ENCODE measurements around the gene SPHK2. TPM values are rescaled to one million over a fixed set of nuclear protein-coding genes. Genes with fewer than 3 reads are reported as not detected.

SPHK2 gene
- total RNA-seq, 1 experiment from 2014 or later, result 19.9 TPM

- ChIA-PET CTCF (no interaction called here), RAD21 (ENCODE audit: low non-redundant PET in 1 of 2, low total read pairs in 2 of 2, uncharacterized antibody in 2 of 2, unreplicated experiment in 2 of 2) (no interaction called here), POLR2A (no interaction called here)
- Histone ChIP-seq H3K4me1 (ENCODE audit: control insufficient read depth in 1 of 2, insufficient read depth in 2 of 2, low read length in 2 of 2) (peaks cover 0 to 5% of the 10 kb centered on the region in 2 experiments; a peak in 2 of 4 replicates), H3K36me3 (ENCODE audit: control insufficient read depth in 1 of 2, insufficient read depth in 2 of 2, low read length in 2 of 2) (no peaks in the 10 kb centered on the region), H3K9me2 (ENCODE audit: insufficient read depth) (no peaks in the 10 kb centered on the region), H3K27me3 (ENCODE audit: insufficient read depth, low read length) (no peaks in the 10 kb centered on the region), H2AFZ (ENCODE audit: low read depth, low read length, poor library complexity, severe bottlenecking) (no peak overlapping the region), H3K4me3 (replicated peaks in 1 of 2; ENCODE audit: low read depth in 1 of 2, low read length in 2 of 2) (no peak overlapping the region), H3K9me3 (ENCODE audit: control insufficient read depth in 1 of 2, insufficient read depth in 1 of 2, low read depth in 1 of 2, low read length in 2 of 2) (no peaks in the 10 kb centered on the region), H4K20me1 (ENCODE audit: insufficient read depth) (no peaks in the 10 kb centered on the region), H3K4me2 (ENCODE audit: low read length) (no peak overlapping the region), H3K27ac (ENCODE audit: low read depth, low read length) (no peak overlapping the region), H3K79me2 (ENCODE audit: insufficient read depth, low read length) (no peaks in the 10 kb centered on the region), H3K9ac (ENCODE audit: low read length) (no peak overlapping the region)
- BruUV-seq (replicated peaks), result no TSS peak
- ATAC-seq, result no peak
- intact Hi-C loops (cut with micrococcal nuclease), result no loop called here
- TF ChIP-seq EZH2phosphoT487 (IDR thresholded peaks at IDR 0.05; ENCODE audit: borderline replicate concordance) (no peak), POLR2AphosphoS5 (IDR thresholded peaks at IDR 0.05; ENCODE audit: low read depth, low read length) (no peak), JUND (IDR thresholded peaks at IDR 0.05) (no peak), SIN3A (IDR thresholded peaks at IDR 0.05; ENCODE audit: low read depth) (no peak), ZNF274 (IDR thresholded peaks at IDR 0.05; ENCODE audit: low read depth, low read length) (no peak), TCF7L2 (IDR thresholded peaks at IDR 0.05; ENCODE audit: borderline replicate concordance, extremely low read depth, insufficient read depth, insufficient read length) (no peak), FOSL1 (IDR thresholded peaks at IDR 0.05; ENCODE audit: low read depth) (no peak), RAD21 (IDR thresholded peaks at IDR 0.05; ENCODE audit: low read depth) (no peak)
- no peak for DNase-seq (ENCODE audit: low read depth, low spot score)
These were observed 15.5 kb upstream of the SPHK2 start for GRCh38 chr19:48603850-48604249.

GRCh38 chr19:48606463-48607358 is 12.6 kb upstream of the SPHK2 start, which contains the start of gene SPACA4:
TSS of gene SPACA4 (plus strand) at chr19:48606742. CDS start at chr19:48606979, 237 bp downstream.
- H3K9me2 ChIP-seq (ENCODE audit: insufficient read depth), result no peaks in the 10 kb centered on the region
- H3K4me1 ChIP-seq (ENCODE audit: control insufficient read depth in 1 of 2, insufficient read depth in 2 of 2, low read length in 2 of 2), result peaks cover 5 to 12% of the 10 kb centered on the region in 2 experiments; a peak in 3 of 4 replicates
- H4K20me1 ChIP-seq (ENCODE audit: insufficient read depth), result no peaks in the 10 kb centered on the region
- no peak for DNase-seq (ENCODE audit: low read depth, low spot score)
- POLR2A ChIA-PET, result interaction anchor here (2.1 kb wide), 1 partner anchor 12 kb away, joined by 9 read pairs; the partner anchor contains the start of genes RPL18 and SPHK2
- H3K4me2 ChIP-seq (ENCODE audit: low read length), result no peak within 1 kb of the TSS
- no TSS peak for BruUV-seq (replicated peaks)
- no peaks in the 10 kb centered on the region for H3K79me2 ChIP-seq (ENCODE audit: insufficient read depth, low read length)
- CTCF ChIA-PET, result interaction anchor here (0.7 kb wide), 1 partner anchor 116 kb away, joined by 3 read pairs; no protein-coding TSS in a partner anchor
- ATAC-seq, result no peak
- intact Hi-C loops (cut with micrococcal nuclease), result no loop called here
- no peak within 1 kb of the TSS for H3K27ac ChIP-seq (ENCODE audit: low read depth, low read length)
- RAD21 ChIA-PET (ENCODE audit: low non-redundant PET in 1 of 2, low total read pairs in 2 of 2, uncharacterized antibody in 2 of 2, unreplicated experiment in 2 of 2), result no interaction called here
- no peaks in the 10 kb centered on the region for H3K27me3 ChIP-seq (ENCODE audit: insufficient read depth, low read length)
- no peak within 1 kb of the TSS for H3K9ac ChIP-seq (ENCODE audit: low read length)
- no peaks in the 10 kb centered on the region for H3K9me3 ChIP-seq (ENCODE audit: control insufficient read depth in 1 of 2, insufficient read depth in 1 of 2, low read depth in 1 of 2, low read length in 2 of 2)
- no peaks in the 10 kb centered on the region for H3K36me3 ChIP-seq (ENCODE audit: control insufficient read depth in 1 of 2, insufficient read depth in 2 of 2, low read length in 2 of 2)
- H2AFZ ChIP-seq (ENCODE audit: low read depth, low read length, poor library complexity, severe bottlenecking), result no peak within 1 kb of the TSS
- no peak within 1 kb of the TSS for H3K4me3 ChIP-seq (replicated peaks in 1 of 2; ENCODE audit: low read depth in 1 of 2, low read length in 2 of 2)
- TF ChIP-seq EZH2 (IDR thresholded peaks at IDR 0.05), result no peak
- TF ChIP-seq REST (IDR thresholded peaks at IDR 0.05; ENCODE audit: low read depth), result no peak
- TF ChIP-seq ZNF274 (IDR thresholded peaks at IDR 0.05; ENCODE audit: low read depth, low read length), result no peak
- no peak for TF ChIP-seq ZFX (IDR thresholded peaks at IDR 0.05)
- TF ChIP-seq POLR2AphosphoS5 (IDR thresholded peaks at IDR 0.05; ENCODE audit: low read depth, low read length), result no peak
- no peak for TF ChIP-seq YY1 (IDR thresholded peaks at IDR 0.05; ENCODE audit: extremely low read depth, insufficient replicate concordance, low read depth, low read length)
- no peak for TF ChIP-seq TCF7L2 (IDR thresholded peaks at IDR 0.05; ENCODE audit: borderline replicate concordance, extremely low read depth, insufficient read depth, insufficient read length)
- no peak for TF ChIP-seq ATF3 (IDR thresholded peaks at IDR 0.05)
- TF ChIP-seq JUND (IDR thresholded peaks at IDR 0.05), result no peak
- no peak for TF ChIP-seq SIN3A (IDR thresholded peaks at IDR 0.05; ENCODE audit: low read depth)
- no peak for TF ChIP-seq POLR2A (IDR thresholded peaks at IDR 0.05; ENCODE audit: borderline replicate concordance, extremely low read depth, insufficient read depth, insufficient read length)
- TF ChIP-seq MAX (IDR thresholded peaks at IDR 0.05), result no peak
- no peak for TF ChIP-seq SRF (IDR thresholded peaks at IDR 0.05; ENCODE audit: low read depth)
